NCI-H128 (cell line): ENCODE measurements around the gene DPF3.

ENCODE experiments used
- DNase-seq: peaks from one replicate; lab custom pipeline; 2025; ENCODE audit not compliant: unreplicated experiment; lab: John Stamatoyannopoulos, UW

The DPF3 gene

GRCh38 chr14:72649603-72650227, 244.2 kb downstream of the DPF3 start:
- no peak for DNase-seq

GRCh38 chr14:72647782-72648181, 246.1 kb downstream of the DPF3 start:
- DNase-seq, result no peak

GRCh38 chr14:72646861-72647528, 246.9 kb downstream of the DPF3 start:
- no peak for DNase-seq

- DNase-seq, result no peak
Observed at GRCh38 chr14:72645706-72646105, 248.2 kb downstream of the DPF3 start.

- no peak for DNase-seq
Observed at GRCh38 chr14:72644758-72645489, 249.0 kb downstream of the DPF3 start.

GRCh38 chr14:72644038-72644437, 249.9 kb downstream of the DPF3 start:
- DNase-seq, result no peak

GRCh38 chr14:72643317-72643801, 250.5 kb downstream of the DPF3 start:
- no peak for DNase-seq

GRCh38 chr14:72640911-72641485, 252.9 kb downstream of the DPF3 start:
- no peak for DNase-seq

- no peak for DNase-seq
Observed at GRCh38 chr14:72638021-72638420, 255.9 kb downstream of the DPF3 start.

GRCh38 chr14:72636871-72637270, 257.0 kb downstream of the DPF3 start:
- DNase-seq, result no peak

GRCh38 chr14:72636094-72636493, 257.8 kb downstream of the DPF3 start:
- DNase-seq, result no peak

- no peak for DNase-seq
Observed at GRCh38 chr14:72634691-72635616, 258.9 kb downstream of the DPF3 start.

- no peak for DNase-seq
Observed at GRCh38 chr14:72633551-72633950, 260.4 kb downstream of the DPF3 start.

GRCh38 chr14:72632727-72633126, 261.2 kb downstream of the DPF3 start:
- no peak for DNase-seq

GRCh38 chr14:72631401-72631800, 262.5 kb downstream of the DPF3 start:
- DNase-seq, result no peak

GRCh38 chr14:72630374-72630773, 263.5 kb downstream of the DPF3 start:
- no peak for DNase-seq

GRCh38 chr14:72629534-72629933, 264.4 kb downstream of the DPF3 start:
- no peak for DNase-seq

GRCh38 chr14:72625689-72626088, 268.2 kb downstream of the DPF3 start:
- no peak for DNase-seq

- no peak for DNase-seq
Observed at GRCh38 chr14:72621387-72622065, 272.4 kb downstream of the DPF3 start.

- DNase-seq, result no peak
Observed at GRCh38 chr14:72619881-72620280, 274.0 kb downstream of the DPF3 start.
